ENCODE data around the gene PLA2G2F. TPM values are rescaled to one million over a fixed set of nuclear protein-coding genes. Genes with fewer than 3 reads are reported as not detected.

PLA2G2F gene
- total and polyA plus RNA-seq, 9 of the 15 experiments (the other 6 are each of a cell fraction or from before 2014, with no cell fraction given) = not detected

GRCh38 chr1:20197329-20197791 lies 58.2 kb downstream of the PLA2G2F start (continued):
- TF ChIP-seq MEIS2 (IDR thresholded peaks at IDR 0.05; ENCODE audit: partially characterized antibody) (peak; percentile 59), MXI1 (IDR thresholded peaks at IDR 0.05; ENCODE audit: low read depth, low read length) (no peak), RREB1 (CRISPR knock-in tag; IDR thresholded peaks at IDR 0.05) (0 out of 2 replicates have a peak, but pooled peaks have one; percentile 72), ZEB2 (IDR thresholded peaks at IDR 0.05) (peak; percentile 78), NCOR1 (IDR thresholded peaks at IDR 0.05) (peak; percentile 77), HDAC2 (IDR thresholded peaks at IDR 0.05) (peak; percentile 72; the same call in 1 of the 2 replicates), RCOR1 (IDR thresholded peaks at IDR 0.05; ENCODE audit: borderline replicate concordance in 1 of 2, low read depth in 2 of 2, low read length in 2 of 2) (peak; percentile 87 to 95), ETV6 (IDR thresholded peaks at IDR 0.05; ENCODE audit: borderline replicate concordance in 1 of 2, low read depth in 2 of 2, low read length in 1 of 2) (peak in 1 of 2 experiments; percentile 44; a peak in 1 of 4 replicates), ETV6 (CRISPR knock-in tag; IDR thresholded peaks at IDR 0.05; ENCODE audit: borderline replicate concordance) (no peak), NRF1 (conservative IDR thresholded peaks at IDR 0.05 in 1 of 2, IDR thresholded peaks at IDR 0.05 in 1 of 2) (peak; percentile 30 to 38; a peak in 2 of 4 replicates), ZNF584 (CRISPR knock-in tag; IDR thresholded peaks at IDR 0.05; ENCODE audit: low read depth) (no peak), MTA3 (IDR thresholded peaks at IDR 0.05; ENCODE audit: borderline replicate concordance) (0 out of 2 replicates have a peak, but pooled peaks have one; percentile 25), ARID3B (CRISPR knock-in tag; IDR thresholded peaks at IDR 0.05; ENCODE audit: borderline replicate concordance) (no peak), TAL1 (IDR thresholded peaks at IDR 0.05) (peak; percentile 61; the same call in 1 of the 2 replicates), OTX1 (CRISPR knock-in tag; IDR thresholded peaks at IDR 0.05) (0 out of 2 replicates have a peak, but pooled peaks have one; percentile 55), CREM (IDR thresholded peaks at IDR 0.05; ENCODE audit: low read depth) (peak; percentile 73), MAZ (CRISPR knock-in tag; conservative IDR thresholded peaks at IDR 0.05 in 1 of 2, IDR thresholded peaks at IDR 0.05 in 1 of 2) (0 out of 4 replicates have a peak, but pooled peaks of 1 of the 2 experiments have one; percentile 24), TRIM25 (IDR thresholded peaks at IDR 0.05; ENCODE audit: borderline replicate concordance) (0 out of 2 replicates have a peak, but pooled peaks have one; percentile 24), ZFX (CRISPR knock-in tag; IDR thresholded peaks at IDR 0.05) (no peak), SMARCB1 (IDR thresholded peaks at IDR 0.05; ENCODE audit: insufficient read length, low read depth) (no peak)

Measured in K562 (cell line).